GM18870 (cell line): ENCODE results near the gene ASTN2.

Experiments
- ATAC-seq: cut with Tn5 transposase; IDR thresholded peaks from one replicate; pipeline ENCODE4 v1.9.1; 2021; ENCODE audit warnings: moderate library complexity; ENCODE audit not compliant: unreplicated experiment

ASTN2 gene

DNA sequence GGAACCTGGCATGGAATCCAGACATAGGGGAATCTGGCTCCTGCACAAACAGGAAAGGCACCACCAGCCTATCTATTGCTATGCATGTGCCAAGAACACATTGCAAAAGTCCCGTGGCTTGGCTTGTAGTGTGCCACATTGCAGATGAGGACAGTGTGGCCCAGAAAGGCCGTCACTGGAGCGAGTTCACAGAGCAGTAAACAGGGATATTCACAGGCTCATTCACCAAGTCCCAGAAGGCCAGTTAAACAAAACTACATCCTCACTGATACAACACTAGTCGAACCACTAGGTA lies 767.4 kb downstream of the ASTN2 start:
- ATAC-seq, result no peak

DNA sequence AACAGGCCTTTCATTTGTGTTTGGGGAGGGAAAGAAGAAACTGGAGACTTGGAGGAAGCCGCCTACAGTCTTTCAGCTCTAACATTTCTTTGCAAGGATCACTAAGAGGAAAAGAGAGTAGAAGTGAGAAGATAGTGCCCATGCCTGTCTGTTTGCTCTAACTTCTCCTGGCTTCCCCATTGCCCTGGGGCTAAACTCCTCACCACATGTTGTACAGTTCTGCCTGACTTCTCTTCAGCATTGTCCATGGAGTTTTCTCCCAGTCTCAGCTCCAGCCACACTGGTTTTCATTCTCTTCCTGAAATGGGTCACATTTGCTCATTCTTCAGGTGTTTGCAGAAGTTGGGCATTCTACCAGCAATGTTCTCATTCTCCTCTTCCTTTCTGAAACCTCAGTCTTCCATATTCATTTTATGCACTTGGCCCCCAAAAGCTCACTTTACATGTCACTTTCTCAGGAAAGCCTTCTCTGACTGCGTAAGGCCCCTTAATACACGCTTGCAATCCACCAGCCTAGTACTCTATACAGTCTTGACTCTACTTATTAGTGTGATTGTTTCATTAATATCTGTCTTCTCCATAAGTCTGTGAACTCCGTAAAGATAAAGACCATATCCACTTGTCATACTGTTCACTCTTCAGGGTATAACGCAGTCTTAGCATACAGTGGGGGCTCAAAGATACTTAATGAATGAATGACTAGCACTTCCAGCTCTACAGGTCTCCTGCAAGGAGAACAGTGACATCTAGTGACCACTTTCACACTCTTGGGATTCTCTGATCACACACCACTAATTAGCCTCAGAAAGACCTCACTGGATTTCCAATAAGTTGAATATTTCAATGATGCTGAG lies 768.0 kb downstream of the ASTN2 start:
- ATAC-seq, result no peak

DNA sequence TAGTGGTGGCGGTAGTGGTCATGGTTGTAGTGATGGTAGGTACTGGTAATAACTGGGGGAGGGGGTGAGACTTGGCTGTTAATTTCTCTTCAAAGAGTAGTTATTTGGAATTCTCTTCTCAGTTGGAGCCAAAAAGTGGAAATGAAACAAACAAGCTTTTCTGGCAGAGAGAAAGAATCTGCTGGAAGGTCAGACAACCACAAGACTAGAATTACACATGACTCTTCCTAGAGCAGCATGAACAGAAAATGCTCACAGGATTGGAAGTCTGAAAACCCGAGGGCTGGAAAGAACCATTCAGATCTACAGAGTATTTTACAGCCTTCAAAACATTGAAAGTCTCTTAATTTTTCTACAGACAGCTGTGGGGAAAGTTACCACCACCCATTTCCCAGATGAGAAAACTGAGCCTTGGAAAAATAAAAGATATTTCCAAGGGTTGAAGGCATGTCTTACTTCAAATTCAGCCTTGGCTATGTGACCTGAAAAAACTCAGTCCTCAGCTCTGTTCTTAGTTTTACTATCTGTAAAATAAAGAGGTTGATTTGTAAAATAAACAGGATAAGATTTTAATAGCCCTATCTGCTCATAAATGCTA lies 770.7 kb downstream of the ASTN2 start:
- no peak for ATAC-seq

DNA sequence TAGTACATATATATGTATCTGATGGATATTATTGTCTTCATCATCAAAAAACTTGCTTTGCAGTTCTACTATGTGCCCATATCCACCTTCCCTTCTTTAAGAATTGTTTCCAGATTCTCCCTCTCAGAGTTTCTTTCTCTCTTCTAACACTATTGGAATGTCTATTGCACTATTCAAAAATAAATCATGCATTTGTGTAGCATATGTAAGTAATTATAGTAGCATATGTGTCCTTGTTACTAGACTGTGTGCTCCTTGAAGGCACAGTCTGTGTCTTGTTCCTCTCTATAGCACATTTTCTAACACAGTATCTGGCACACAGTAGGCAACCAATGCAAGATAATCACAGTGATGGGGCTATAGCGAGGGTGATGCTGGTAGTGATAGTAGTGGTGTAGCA lies 771.2 kb downstream of the ASTN2 start:
- ATAC-seq, result no peak

DNA sequence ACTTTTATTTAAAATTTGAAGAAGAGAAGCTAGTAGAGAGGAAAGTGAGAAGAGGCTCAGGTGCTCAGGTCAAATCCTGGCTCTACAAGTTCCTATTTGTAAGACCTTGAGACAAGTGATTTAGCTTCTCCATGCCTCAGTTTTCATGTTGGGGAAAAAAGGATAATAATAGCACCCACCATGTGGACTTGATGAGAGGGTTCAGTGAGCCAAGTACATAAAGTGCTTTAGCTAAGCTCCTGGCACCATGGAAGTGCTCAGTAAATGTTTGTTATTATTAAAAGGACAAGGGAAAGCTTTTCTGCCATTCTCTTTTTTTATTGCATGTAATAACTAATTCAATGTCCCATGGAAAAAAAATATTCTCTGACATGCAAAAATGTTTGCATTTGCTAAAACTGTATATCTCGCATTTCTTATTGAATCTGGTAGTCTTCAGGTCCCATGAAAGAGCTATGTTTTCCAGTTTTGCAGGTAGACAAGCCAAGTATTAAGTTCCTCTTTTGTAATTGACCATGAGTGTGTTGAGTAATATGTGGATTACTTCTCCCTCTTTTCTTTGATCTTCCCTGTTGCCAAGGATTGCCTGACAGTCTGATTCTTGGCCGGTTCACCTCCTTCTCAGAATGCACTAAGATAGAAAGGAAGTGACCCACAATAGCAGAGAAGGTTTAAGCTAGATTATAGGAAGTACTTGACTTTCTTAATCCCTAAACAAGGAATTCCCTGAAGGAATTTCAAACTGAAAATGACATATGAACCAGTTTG lies 773.4 kb downstream of the ASTN2 start:
- no peak for ATAC-seq

DNA sequence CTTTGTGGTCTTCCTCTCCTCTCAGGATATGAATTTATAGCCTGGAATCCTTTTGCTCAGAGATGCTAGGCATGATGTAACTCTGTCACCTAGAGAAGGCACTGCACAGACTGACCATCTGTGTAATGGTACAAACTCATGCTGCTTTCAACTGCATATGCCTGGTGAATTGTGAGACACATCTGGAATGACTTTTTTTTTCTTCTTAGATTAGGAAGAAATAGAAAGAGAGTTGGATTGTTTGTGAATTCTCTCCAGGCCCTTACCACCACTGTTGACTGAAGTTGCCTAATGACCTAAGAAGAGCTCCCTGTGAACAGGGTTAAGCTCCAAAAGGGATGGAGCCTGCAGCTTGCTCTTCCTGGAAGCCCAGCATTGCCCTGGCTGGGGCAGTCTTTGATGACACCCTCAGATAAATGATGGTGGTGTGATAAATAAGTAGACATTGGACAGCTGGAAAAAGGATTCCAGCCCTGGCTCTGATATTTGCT lies 775.6 kb downstream of the ASTN2 start:
- ATAC-seq, result no peak

DNA sequence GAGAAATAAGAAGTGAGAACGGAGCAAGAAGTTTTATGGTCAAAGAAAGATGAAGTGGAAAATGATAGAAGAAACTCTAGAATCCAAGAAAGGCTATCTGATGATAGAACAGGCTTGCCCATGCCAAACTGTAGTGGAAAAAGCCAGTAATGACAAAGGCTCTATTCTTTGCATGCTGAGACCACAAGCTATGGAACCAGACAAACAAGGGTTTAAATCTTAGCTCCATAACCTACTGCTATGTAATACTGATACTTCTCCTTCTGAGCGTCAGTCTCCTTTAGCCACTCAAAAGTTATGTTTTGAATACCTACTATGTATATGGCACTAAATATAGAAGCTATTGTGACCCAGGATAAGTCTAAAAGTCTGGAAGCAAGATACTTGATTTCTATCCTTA lies 778.9 kb downstream of the ASTN2 start:
- no peak for ATAC-seq

DNA sequence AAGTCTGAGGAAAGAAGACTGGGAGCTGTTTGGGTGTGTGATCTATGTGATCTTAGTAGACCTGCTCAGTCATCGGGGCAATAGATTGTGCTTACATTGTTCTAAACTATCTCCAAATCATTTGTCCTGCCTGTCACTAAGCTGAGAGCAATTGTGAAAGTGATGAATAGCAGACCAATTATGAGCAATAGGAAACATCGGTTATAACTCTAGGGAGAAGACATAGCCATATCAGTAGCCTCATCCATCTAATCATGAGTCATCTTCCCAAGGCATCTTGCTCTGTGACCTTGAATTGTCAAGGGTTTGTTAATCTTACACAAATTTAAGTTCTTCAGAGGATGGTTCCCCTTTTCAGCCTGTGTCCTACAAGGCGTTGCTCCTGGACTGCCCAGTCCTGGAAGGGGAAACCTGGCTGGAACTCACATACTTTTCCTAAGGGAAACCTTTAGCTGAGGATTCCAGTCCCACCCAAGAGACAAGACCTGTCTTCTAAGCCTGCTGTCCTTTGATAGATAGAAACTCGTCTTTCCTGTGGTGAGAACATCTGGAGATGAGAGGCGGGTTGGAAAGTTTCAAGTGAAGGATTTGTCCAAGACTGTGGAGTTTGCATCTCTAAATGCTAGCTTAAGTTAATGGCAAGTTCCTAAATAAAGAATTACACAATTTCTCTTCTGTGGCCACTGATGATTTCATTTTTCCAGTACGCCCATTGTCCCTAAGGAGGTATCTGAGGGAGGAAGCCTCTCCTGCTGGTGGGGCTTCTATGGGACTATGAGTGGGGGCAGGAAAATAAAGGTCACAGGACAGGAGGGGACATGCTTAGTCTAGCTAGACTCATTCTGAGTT lies 781.6 kb downstream of the ASTN2 start:
- ATAC-seq, result no peak

DNA sequence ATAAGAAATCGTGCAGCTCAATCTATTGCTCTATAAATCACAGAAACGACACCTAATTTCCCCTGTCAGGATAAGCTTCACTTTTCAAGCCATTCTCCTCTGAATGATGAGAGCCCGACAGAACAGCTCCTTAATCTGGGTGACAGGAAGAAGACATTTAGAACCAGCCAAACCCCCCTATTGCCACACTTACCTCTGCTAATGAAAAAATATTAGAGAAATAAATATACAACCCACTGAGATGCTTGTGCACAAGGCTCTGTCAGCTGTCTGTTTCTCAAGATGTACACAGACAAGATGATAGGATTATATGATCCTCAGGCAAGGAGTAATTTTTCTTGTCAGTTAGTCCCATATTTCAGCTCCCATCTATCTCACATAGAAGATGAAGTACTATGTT lies 785.2 kb downstream of the ASTN2 start:
- ATAC-seq, result no peak

DNA sequence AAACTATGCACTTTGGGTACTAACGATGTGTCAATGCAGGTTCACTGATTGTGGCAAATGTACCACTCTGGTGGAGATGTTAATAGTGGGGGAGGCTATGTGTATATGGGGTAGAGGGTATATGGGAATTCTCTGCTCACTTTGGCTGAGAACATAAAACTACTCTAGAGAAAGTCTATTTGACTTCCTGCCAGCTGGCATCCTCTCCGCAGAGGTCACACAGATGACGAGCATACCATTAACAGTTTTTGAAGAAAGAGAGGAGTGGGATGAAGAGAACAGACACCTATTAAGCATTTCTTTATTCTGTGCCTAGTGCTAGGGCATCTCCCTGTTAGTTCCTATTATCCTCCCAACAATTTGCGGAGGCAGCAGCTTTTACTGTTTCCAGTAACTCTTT lies 786.1 kb downstream of the ASTN2 start:
- ATAC-seq, result no peak

DNA sequence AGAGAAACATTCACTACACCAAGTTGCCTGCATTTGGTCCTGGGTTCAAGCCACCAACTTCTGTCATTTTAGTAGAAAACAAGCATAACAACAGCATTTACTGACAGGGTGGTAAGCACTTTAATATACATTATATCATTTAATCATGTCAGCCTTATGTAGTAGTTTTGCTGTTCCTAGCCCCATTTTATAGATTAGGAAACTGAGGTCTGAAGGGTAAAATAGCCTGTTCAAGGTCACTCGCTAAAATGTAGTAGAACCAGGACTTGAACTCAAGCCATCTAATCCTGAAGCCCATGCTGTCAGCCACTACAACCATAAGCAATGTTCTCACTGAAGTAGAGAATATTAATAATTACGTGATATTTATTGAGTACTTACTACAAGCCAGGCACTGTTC lies 787.4 kb downstream of the ASTN2 start:
- ATAC-seq, result no peak

DNA sequence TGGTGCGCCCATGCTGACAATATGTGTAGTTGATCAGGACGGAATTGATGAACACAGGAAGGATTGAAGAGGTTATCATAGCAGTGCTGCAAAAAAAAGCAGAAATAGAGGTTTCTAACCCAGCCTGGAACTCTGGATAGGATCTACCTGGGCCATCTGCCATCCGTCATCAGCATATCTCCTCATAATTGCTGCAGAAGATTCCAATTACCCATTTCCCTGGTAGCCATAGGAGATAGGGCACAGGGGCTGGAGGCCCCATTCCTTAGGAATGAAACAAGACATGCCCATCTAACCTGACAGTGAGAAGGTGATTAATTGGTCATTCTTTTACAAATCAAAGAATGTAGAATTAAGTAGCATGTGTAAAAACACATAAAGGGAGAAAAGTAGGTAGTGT lies 788.1 kb downstream of the ASTN2 start:
- no peak for ATAC-seq

DNA sequence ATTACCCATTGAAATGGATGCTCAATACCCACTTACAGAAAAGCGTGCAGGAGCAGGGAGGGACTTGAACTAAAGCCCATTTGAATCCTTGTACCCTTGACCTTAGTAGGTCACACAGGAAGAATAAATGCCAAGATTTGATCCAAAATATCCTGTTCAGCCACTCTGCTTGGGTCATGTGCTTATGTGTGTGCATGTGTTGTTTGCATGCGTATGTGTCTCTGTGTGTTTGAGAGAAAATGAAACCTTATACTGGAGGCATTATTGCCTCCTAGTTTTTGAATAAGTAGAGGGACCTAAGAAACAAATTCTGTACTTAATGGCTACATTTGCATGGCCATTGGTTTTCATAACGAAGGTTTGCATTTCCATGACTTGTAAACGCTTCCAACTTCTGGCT lies 791.1 kb downstream of the ASTN2 start:
- ATAC-seq, result no peak

DNA sequence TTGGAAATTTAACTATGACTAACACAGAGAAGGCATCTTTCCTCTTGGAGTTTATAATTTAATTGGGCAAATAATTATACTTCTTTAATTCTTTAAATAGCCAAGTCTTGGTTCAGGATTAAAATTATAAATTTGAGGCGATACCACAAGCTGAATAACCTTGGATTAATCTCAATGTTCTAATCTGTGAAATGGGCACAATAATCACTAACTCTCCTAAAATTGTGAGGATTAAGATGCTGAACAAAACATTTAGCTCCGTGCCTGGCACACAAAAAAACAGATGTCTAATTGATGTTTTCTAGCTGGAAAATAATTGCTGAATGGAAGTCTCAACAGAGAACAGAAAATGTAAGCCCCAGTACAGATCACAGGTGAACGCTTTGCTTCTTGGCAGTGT lies 797.5 kb downstream of the ASTN2 start:
- no peak for ATAC-seq

DNA sequence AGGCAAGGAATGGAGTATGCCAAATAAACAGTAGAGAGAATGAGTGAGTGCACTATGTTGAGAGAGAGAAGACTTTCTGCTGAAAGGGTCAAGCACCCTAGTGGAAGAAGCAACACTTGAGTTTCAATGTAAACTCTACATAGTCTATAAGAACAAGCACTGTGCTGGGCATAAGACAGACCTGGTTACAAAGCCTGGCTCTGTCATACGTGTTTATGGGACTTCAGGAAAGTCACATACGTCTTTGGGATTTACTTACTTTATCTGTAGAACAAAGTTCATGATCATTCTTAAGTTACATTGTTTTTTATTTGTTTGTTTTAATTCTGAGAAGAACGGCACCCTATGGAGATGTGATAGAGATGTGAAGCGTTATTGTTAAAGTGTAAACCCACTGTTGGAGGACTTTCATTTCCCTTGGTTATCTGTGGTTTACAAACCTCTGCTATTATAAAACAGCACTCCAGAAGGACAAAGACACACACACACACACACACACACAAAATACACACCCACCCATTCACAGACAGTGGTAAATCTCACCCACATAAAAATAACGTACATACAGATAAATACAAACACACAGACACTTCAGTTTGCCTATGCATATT lies 798.4 kb downstream of the ASTN2 start:
- no peak for ATAC-seq

DNA sequence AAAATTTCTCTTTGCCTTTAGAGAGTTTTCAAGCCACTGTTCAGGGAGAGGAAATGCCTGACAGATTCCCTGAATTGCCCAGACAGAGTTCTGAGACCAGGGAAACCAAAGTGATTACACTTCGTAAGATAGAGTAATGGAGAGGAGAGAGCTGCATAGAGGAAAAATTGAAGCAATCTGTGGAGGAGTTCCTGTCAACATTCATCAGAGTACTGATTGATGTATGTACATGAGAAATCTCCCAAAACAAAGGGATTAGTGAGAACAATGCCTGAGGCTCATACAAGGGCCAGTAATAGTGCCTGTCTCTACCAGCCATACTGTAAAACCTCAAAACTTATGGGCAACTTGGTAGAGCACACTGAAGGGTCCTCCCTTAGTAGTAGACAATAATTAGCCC lies 806.8 kb downstream of the ASTN2 start:
- no peak for ATAC-seq

DNA sequence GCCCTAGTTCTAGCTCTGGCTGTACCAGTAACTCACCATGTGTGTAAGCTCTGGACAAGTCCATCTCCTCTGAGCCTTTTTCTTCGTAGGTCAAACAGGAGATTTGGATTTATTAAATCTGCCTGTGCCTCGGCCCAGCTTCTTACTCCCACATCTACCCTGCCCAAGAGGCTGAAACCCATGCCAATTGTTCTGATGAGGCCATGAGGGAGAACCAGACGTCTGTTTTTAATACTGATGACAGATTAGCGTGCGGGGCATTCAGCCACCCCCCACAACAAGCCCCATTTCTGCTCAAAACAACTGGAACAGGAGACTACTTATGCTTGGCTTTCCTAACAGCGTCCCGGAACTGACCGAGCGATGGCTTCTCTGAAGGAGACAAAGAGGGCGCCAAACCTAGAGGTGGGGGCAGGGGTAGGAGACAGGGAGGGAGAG lies 808.9 kb downstream of the ASTN2 start:
- no peak for ATAC-seq

DNA sequence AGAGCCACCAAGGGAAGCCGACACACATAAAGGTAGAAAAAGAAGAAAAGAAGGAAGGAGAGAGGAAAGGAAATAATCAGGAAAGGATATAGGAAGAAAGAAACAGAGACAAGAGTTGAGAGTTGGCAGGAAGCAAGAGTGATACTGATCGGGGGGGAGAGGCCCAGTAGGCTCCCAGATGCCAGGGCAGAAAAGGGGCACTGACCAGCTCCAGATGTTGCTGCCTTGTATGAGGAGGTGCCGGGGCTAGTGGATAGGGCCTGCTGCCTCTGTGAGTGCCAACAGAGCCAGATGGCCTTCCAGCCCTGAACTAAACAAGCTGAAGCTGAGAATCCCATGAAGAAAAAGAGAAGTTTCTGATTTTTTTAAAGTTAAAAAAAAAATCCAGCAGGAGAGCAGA lies 809.8 kb downstream of the ASTN2 start:
- ATAC-seq, result no peak

DNA sequence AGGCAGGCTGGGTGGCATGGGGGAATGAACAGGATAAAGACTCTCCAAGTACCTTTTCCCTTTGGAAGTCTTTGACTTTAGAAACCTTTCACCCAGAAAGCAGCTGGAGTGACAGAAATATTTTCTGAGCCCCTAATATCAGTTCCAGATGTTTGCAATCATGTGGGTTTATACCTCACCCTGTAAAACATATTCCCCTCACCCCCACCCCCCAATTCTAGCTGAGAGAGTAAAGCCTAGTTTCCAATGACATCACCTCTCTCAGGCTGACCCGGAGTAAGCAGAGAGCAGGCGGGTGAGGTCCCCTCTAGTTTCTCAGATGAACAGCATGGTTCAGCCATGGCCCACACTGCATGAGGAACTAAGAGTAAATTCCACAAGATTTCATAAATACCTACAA lies 810.6 kb downstream of the ASTN2 start:
- no peak for ATAC-seq

DNA sequence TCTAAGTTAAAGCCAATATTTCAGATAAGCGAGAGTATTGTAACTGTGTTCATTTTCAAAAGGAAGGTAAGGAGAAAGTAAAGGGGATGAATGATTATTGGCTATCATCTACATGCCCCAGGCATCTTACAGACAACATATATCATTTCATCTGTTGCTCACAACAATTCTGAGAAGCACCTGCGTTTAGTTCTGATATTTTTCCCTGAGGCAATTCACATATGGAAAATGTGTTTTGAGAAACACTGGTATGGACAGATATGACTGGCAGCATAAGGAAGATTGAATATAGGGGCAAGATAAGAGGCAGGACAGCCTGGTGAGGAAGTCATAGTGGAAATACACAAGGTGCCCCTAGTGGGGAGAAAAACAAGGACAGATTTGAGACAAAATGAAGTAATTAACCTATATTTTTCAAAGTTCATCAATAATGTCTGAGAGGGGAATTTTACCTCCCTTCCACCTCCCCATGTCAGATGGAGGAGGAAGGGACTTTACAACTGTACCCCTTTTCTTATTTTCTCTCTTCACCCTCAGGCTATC lies 815.4 kb downstream of the ASTN2 start:
- no peak for ATAC-seq
